ENCODE results near the gene MARVELD1. TPM values are rescaled to one million over a fixed set of nuclear protein-coding genes. Genes with fewer than 3 reads are reported as not detected.

MARVELD1 gene
- total and polyA plus RNA-seq, 2 experiments from 2014 or later: 29.4 to 64.8 TPM

GRCh38 chr10:97744405-97745035 is 31.0 kb downstream of the MARVELD1 start:
- Histone ChIP-seq H3K9ac (no peak overlapping the region), H3K27me3 (replicated peaks; ENCODE audit: insufficient read depth) (no peaks in the 10 kb centered on the region), H3F3A (ENCODE audit: insufficient read depth) (no peaks in the 10 kb centered on the region), H3K27ac (no peak overlapping the region), H2AFZ (no peak overlapping the region), H3K79me2 (ENCODE audit: insufficient read depth) (peaks cover 75% of the 10 kb centered on the region), H3K4me2 (ENCODE audit: unreplicated experiment) (no peak overlapping the region), H3K9me3 (ENCODE audit: low read depth) (no peaks in the 10 kb centered on the region), H3K36me3 (ENCODE audit: low read depth) (peaks cover 37% of the 10 kb centered on the region), H3K9me2 (ENCODE audit: insufficient read depth) (no peaks in the 10 kb centered on the region), H3K4me1 (ENCODE audit: insufficient read depth) (no peaks in the 10 kb centered on the region), H4K20me1 (ENCODE audit: insufficient read depth) (0 out of 2 replicates have a peak, but pooled peaks cover 5% of the 10 kb centered on the region), H3K4me3 (no peak overlapping the region)
- in situ Hi-C loops (cut with MboI): no loop called here
- 93 to 96% methylated on average over 14 to 15 of the region's 15 CpGs for WGBS, 2 experiments (ENCODE audit: low coverage in 1 of 2, low lambda C conversion rate in 2 of 2, missing lambda C conversion rate in 2 of 2)
- no peak for TF ChIP-seq EZH2 (IDR thresholded peaks at IDR 0.05; ENCODE audit: insufficient read depth, poor library complexity, severe bottlenecking)
- no peak for TF ChIP-seq EZH2phosphoT487 (IDR thresholded peaks at IDR 0.05; ENCODE audit: insufficient read depth, low read depth)
- no peak for DNase-seq

- peaks cover 45% of the 10 kb centered on the region for H3K79me2 ChIP-seq (ENCODE audit: insufficient read depth)
- no peaks in the 10 kb centered on the region for H3K27me3 ChIP-seq (replicated peaks; ENCODE audit: insufficient read depth)
- no peak overlapping the region for H3K27ac ChIP-seq
- 100% methylated on average over 1 of the region's 1 CpG for WGBS, 2 experiments (ENCODE audit: low coverage in 1 of 2, low lambda C conversion rate in 2 of 2, missing lambda C conversion rate in 2 of 2)
- H3K4me2 ChIP-seq (ENCODE audit: unreplicated experiment): no peak overlapping the region
- H3K4me1 ChIP-seq (ENCODE audit: insufficient read depth): no peaks in the 10 kb centered on the region
- in situ Hi-C loops (cut with MboI): no loop called here
- H3F3A ChIP-seq (ENCODE audit: insufficient read depth): no peaks in the 10 kb centered on the region
- H2AFZ ChIP-seq: no peak overlapping the region
- no peaks in the 10 kb centered on the region for H3K9me2 ChIP-seq (ENCODE audit: insufficient read depth)
- no peak overlapping the region for H3K9ac ChIP-seq
- no peak for TF ChIP-seq EZH2phosphoT487 (IDR thresholded peaks at IDR 0.05; ENCODE audit: insufficient read depth, low read depth)
- H3K4me3 ChIP-seq: no peak overlapping the region
- DNase-seq: no peak
- no peaks in the 10 kb centered on the region for H4K20me1 ChIP-seq (ENCODE audit: insufficient read depth)
- peaks cover 56% of the 10 kb centered on the region for H3K36me3 ChIP-seq (ENCODE audit: low read depth)
- no peaks in the 10 kb centered on the region for H3K9me3 ChIP-seq (ENCODE audit: low read depth)
Measured at GRCh38 chr10:97747573-97747972, 34.0 kb downstream of the MARVELD1 start.

DNA sequence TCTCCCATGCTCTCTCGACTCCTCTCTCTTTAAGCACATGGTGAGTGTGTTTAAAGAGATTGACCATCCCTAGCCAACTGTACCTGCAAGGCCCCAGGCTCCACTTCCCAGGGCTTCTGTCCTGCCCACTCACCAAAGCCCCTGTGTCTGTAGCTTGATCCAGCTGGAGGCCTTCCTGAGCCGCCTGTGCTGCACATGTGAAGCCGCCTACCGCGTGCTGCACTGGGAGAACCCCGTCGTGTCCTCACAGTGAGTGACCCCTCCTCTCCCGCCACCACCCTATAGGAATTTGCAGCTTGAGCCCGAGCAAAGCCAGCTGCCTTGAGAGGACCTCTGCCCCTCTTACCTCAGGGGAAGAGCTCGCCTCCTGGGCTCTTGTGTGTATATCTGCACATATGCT is 34.6 kb downstream of the MARVELD1 start:
- in situ Hi-C loops (cut with MboI): no loop called here
- Histone ChIP-seq H3K9me2 (ENCODE audit: insufficient read depth) (no peaks in the 10 kb centered on the region), H3K27me3 (replicated peaks; ENCODE audit: insufficient read depth) (no peaks in the 10 kb centered on the region), H4K20me1 (ENCODE audit: insufficient read depth) (no peaks in the 10 kb centered on the region), H3K27ac (no peak overlapping the region), H2AFZ (no peak overlapping the region), H3K4me3 (no peak overlapping the region), H3K36me3 (ENCODE audit: low read depth) (peaks cover 59% of the 10 kb centered on the region), H3K4me2 (ENCODE audit: unreplicated experiment) (no peak overlapping the region), H3K4me1 (ENCODE audit: insufficient read depth) (no peaks in the 10 kb centered on the region), H3K79me2 (ENCODE audit: insufficient read depth) (peaks cover 39% of the 10 kb centered on the region), H3K9ac (no peak overlapping the region), H3F3A (ENCODE audit: insufficient read depth) (no peaks in the 10 kb centered on the region), H3K9me3 (ENCODE audit: low read depth) (no peaks in the 10 kb centered on the region)
- no peak for TF ChIP-seq EZH2 (IDR thresholded peaks at IDR 0.05; ENCODE audit: insufficient read depth, poor library complexity, severe bottlenecking)
- TF ChIP-seq EZH2phosphoT487 (IDR thresholded peaks at IDR 0.05; ENCODE audit: insufficient read depth, low read depth): no peak
- WGBS, 2 experiments (ENCODE audit: low coverage in 1 of 2, low lambda C conversion rate in 2 of 2, missing lambda C conversion rate in 2 of 2): 80 to 85% methylated on average over 10 of the region's 10 CpGs
- DNase-seq: no peak

- in situ Hi-C loops (cut with MboI): no loop called here
- Histone ChIP-seq H3F3A (ENCODE audit: insufficient read depth) (no peaks in the 10 kb centered on the region), H3K27me3 (replicated peaks; ENCODE audit: insufficient read depth) (no peaks in the 10 kb centered on the region), H3K9ac (no peak overlapping the region), H3K4me2 (ENCODE audit: unreplicated experiment) (no peak overlapping the region), H3K9me3 (ENCODE audit: low read depth) (no peaks in the 10 kb centered on the region), H4K20me1 (ENCODE audit: insufficient read depth) (no peaks in the 10 kb centered on the region; the same call in 1 of the 2 replicates), H3K4me3 (no peak overlapping the region), H3K36me3 (ENCODE audit: low read depth) (peaks cover 57% of the 10 kb centered on the region), H3K79me2 (ENCODE audit: insufficient read depth) (peaks cover 6% of the 10 kb centered on the region), H3K27ac (no peak overlapping the region), H2AFZ (no peak overlapping the region), H3K9me2 (ENCODE audit: insufficient read depth) (no peaks in the 10 kb centered on the region), H3K4me1 (ENCODE audit: insufficient read depth) (no peaks in the 10 kb centered on the region)
- TF ChIP-seq EZH2phosphoT487 (IDR thresholded peaks at IDR 0.05; ENCODE audit: insufficient read depth, low read depth) (no peak), EZH2 (IDR thresholded peaks at IDR 0.05; ENCODE audit: insufficient read depth, poor library complexity, severe bottlenecking) (no peak)
- 91 to 93% methylated on average over 11 to 18 of the region's 18 CpGs for WGBS, 2 experiments (ENCODE audit: low coverage in 1 of 2, low lambda C conversion rate in 2 of 2, missing lambda C conversion rate in 2 of 2)
- DNase-seq: no peak
Measured at GRCh38 chr10:97752956-97753355, 39.4 kb downstream of the MARVELD1 start.
